DOHH2 (cell line): ENCODE results near the gene AGO3.

ENCODE experiments used
- EZH2phosphoT487 ChIP-seq: fragments of 200-600 bp; sonication (generic); IDR thresholded peaks from 2 replicates; pipeline ENCODE4 v1.6.1; 2017; ENCODE audit warnings: borderline replicate concordance, mild to moderate bottlenecking, antibody characterized with exemption, low read length, moderate library complexity, mixed read lengths
- TF ChIP-seq, protein P1 (sequence below): fragments of 200-600 bp; sonication (generic); IDR thresholded peaks from one replicate; pipeline ENCODE4 v1.5.1; 2014; ENCODE audit warnings: antibody characterized with exemption, mild to moderate bottlenecking, low read depth, low read length; ENCODE audit not compliant: poor library complexity, severe bottlenecking

GRCh38 chr1:35901235-35901634 is 29.7 kb upstream of the AGO3 start:
- TF ChIP-seq, protein P1, sequence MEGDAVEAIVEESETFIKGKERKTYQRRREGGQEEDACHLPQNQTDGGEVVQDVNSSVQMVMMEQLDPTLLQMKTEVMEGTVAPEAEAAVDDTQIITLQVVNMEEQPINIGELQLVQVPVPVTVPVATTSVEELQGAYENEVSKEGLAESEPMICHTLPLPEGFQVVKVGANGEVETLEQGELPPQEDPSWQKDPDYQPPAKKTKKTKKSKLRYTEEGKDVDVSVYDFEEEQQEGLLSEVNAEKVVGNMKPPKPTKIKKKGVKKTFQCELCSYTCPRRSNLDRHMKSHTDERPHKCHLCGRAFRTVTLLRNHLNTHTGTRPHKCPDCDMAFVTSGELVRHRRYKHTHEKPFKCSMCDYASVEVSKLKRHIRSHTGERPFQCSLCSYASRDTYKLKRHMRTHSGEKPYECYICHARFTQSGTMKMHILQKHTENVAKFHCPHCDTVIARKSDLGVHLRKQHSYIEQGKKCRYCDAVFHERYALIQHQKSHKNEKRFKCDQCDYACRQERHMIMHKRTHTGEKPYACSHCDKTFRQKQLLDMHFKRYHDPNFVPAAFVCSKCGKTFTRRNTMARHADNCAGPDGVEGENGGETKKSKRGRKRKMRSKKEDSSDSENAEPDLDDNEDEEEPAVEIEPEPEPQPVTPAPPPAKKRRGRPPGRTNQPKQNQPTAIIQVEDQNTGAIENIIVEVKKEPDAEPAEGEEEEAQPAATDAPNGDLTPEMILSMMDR: no peak
- no peak for TF ChIP-seq EZH2phosphoT487
